Upper lobe of right lung (tissue), 1 donor: ENCODE measurements around the gene SPTBN2. TPM values are rescaled to one million over a fixed set of nuclear protein-coding genes. Genes with fewer than 3 reads are reported as not detected.

Experiments
- ATAC-seq: fragments of 200-7000 bp; cut with Tn5 transposase; one replicate; pipeline ENCODE4 v1.9.1; 2020; ENCODE audit warnings: mild to moderate bottlenecking, moderate library complexity
- DNase-seq: peaks from one replicate; pipeline ENCODE4 v3.0.0-alpha.2; 2020
- H3K27ac ChIP-seq: fragments of 200-600 bp; one replicate; pipeline ENCODE4 v1.8.0; 2022
- H3K27me3 ChIP-seq: fragments of 200-600 bp; one replicate; pipeline ENCODE4 v1.8.0; 2022; ENCODE audit warnings: mild to moderate bottlenecking
- H3K36me3 ChIP-seq: fragments of 200-600 bp; one replicate; pipeline ENCODE4 v1.8.0; 2022
- H3K4me1 ChIP-seq: fragments of 200-600 bp; one replicate; pipeline ENCODE4 v1.8.0; 2022
- H3K4me3 ChIP-seq: fragments of 200-600 bp; one replicate; pipeline ENCODE4 v1.8.0; 2022; ENCODE audit warnings: mild to moderate bottlenecking
- H3K9me3 ChIP-seq: fragments of 200-600 bp; one replicate; pipeline ENCODE4 v1.8.0; 2022
- intact Hi-C: fragments of 100-400 bp; cut with DNase I; formaldehyde crosslinking; loops from one replicate; pipeline ENCODE4 v1.11.0; 2022
- total RNA-seq: library from RNA; stranded (reverse); fragmentation: NEBNext Ultra II Directional; extraction: Animal tissue kit (Norgen Biotek cat#: 25700); gene quantifications from one replicate; pipeline ENCODE4 v1.2.1, GENCODE V29; 2021
- TF ChIP-seq, protein P1 (sequence below): fragments of 200-600 bp; IDR thresholded peaks from one replicate; pipeline ENCODE4 v1.8.0; 2022; ENCODE audit warnings: antibody characterized with exemption
- donor health status: DM: no; HTN: yes; CAD: no; lungs with severe emphysema.

SPTBN2 gene
- total RNA-seq, 1 donor from 2014 or later, result 8.1 TPM

DNA sequence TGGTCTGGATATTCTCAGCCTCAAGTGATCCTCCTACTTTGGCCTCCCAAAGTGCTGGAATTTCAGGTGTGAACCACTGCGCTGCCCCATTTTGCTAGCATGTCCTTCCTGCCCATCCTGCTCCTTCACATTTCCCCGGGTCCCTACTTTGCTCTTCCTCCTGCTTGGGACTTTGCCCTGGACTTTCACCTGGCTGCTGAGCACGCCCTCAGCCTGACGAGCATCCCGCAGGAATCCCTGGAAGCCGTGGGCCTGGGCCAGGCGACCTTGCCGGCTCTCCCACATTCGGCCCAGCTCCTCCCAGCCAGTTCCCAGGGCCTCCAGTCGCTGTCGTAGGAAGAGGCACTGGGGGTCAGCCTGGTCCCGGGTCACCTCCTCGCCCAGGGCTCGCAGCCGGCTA lies 28.7 kb downstream of the SPTBN2 start:
- Histone ChIP-seq H3K9me3 (no peaks in the 10 kb centered on the region), H3K27ac (no peak overlapping the region), H3K36me3 (no peaks in the 10 kb centered on the region), H3K27me3 (no peaks in the 10 kb centered on the region), H3K4me3 (no peak overlapping the region), H3K4me1 (no peaks in the 10 kb centered on the region)
- ATAC-seq (no peak), DNase-seq (no peak)
- intact Hi-C loops, result no loop called here
- TF ChIP-seq, protein P1, sequence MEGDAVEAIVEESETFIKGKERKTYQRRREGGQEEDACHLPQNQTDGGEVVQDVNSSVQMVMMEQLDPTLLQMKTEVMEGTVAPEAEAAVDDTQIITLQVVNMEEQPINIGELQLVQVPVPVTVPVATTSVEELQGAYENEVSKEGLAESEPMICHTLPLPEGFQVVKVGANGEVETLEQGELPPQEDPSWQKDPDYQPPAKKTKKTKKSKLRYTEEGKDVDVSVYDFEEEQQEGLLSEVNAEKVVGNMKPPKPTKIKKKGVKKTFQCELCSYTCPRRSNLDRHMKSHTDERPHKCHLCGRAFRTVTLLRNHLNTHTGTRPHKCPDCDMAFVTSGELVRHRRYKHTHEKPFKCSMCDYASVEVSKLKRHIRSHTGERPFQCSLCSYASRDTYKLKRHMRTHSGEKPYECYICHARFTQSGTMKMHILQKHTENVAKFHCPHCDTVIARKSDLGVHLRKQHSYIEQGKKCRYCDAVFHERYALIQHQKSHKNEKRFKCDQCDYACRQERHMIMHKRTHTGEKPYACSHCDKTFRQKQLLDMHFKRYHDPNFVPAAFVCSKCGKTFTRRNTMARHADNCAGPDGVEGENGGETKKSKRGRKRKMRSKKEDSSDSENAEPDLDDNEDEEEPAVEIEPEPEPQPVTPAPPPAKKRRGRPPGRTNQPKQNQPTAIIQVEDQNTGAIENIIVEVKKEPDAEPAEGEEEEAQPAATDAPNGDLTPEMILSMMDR, result no peak

DNA sequence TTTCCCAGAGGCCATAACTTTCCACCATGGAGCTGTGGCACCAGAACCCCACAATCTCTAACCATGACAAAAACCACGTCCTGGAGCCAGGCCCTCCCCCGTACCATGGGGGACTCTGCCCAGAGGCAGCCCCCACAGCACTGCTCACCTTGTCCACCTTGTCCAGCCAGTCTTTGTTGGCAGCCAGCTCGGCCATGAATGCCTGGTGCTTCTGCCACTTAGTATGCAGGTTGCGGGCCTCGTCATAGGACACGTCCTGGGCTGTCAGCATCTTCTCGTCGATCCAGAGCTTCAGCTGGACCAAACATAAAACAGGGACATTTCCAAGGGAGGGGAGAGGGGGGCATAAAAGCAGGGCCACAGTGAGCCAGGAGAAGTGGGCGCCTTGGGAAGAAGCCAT lies 30.5 kb downstream of the SPTBN2 start:
- Histone ChIP-seq H3K27ac (no peak overlapping the region), H3K27me3 (no peaks in the 10 kb centered on the region), H3K4me1 (no peaks in the 10 kb centered on the region), H3K36me3 (no peaks in the 10 kb centered on the region), H3K4me3 (no peak overlapping the region), H3K9me3 (no peaks in the 10 kb centered on the region)
- ATAC-seq, result no peak
- TF ChIP-seq, protein P1, result no peak
- DNase-seq, result no peak
- intact Hi-C loops, result loop anchor here (5.0 kb wide), 1 partner anchor 134 kb away; no protein-coding TSS in a partner anchor

DNA sequence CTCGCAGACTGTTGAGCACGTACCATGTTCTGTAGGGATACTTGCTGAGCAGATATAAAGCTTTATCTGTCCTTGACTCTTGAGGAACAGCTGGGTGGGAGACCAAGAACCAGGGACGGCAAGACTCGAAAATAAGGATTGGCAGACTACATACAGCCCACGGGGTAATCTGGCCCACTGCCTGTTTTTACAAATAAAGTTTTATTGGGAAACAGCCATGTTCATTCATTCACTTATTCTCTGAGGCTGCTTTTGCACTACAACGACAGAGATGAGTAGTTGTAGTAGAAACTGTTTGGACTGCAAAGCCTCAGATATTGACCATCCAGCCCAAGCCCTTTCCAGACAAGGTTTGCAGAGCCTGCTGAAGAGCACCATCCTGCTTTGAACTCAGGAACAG lies 31.0 kb downstream of the SPTBN2 start:
- DNase-seq (no peak), ATAC-seq (no peak)
- Histone ChIP-seq H3K9me3 (no peaks in the 10 kb centered on the region), H3K27ac (no peak overlapping the region), H3K27me3 (no peaks in the 10 kb centered on the region), H3K36me3 (no peaks in the 10 kb centered on the region), H3K4me3 (no peak overlapping the region), H3K4me1 (no peaks in the 10 kb centered on the region)
- TF ChIP-seq, protein P1, result no peak
- intact Hi-C loops, result loop anchor here (5.0 kb wide), 1 partner anchor 134 kb away; no protein-coding TSS in a partner anchor

DNA sequence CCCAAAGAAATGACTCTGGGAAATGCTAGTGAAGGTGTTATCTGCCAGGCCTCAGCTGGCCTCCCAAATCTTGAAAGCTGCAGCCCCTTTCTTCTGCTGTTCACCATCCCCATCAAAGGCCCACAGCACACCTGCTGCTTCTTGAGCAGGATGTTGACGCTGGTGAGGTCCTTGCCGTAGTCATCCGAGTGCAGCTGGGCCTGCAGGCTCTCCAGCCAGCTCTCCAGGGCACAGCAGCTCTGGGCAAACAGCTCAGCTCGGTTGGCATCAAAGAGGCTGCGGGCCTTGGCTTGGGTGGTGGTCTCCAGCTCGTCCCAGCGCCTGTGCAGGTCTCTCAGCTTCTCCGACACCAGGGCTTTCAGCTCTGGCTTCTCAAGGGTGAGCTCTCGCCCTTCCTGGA lies 32.9 kb downstream of the SPTBN2 start:
- H3K9me3 ChIP-seq, result no peaks in the 10 kb centered on the region
- ATAC-seq (no peak), DNase-seq (no peak)
- H3K4me3 ChIP-seq, result no peak overlapping the region
- TF ChIP-seq, protein P1, result no peak
- H3K27me3 ChIP-seq, result no peaks in the 10 kb centered on the region
- H3K4me1 ChIP-seq, result no peaks in the 10 kb centered on the region
- intact Hi-C loops, result loop anchor here (5.0 kb wide), 1 partner anchor 136 kb away; no protein-coding TSS in a partner anchor
- no peaks in the 10 kb centered on the region for H3K36me3 ChIP-seq
- no peak overlapping the region for H3K27ac ChIP-seq

DNA sequence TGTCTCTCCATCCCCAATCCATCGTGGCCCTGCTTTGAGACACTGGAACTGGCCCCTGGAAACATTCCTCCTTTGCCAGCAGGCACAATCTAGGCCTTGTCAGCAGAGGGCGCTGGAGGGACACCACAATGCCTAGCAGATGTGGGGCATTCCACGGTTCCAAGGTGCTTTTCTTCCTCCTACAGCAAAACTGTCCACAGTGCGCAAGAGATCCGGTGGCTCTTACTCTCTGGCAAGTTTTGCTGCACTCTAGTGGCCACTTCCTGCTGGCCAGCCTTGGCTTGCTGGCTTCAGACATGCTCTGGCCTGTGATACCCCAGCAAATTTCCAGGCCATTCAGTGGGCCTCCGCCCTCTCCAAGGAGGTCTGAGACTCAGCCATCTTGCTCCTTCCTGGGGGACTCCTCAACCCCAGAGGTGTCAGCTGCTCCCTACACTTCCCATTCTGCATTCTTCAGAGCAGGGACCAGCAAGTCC lies 34.2 kb downstream of the SPTBN2 start:
- no peaks in the 10 kb centered on the region for H3K9me3 ChIP-seq
- H3K4me1 ChIP-seq, result no peaks in the 10 kb centered on the region
- TF ChIP-seq, protein P1, result peak; percentile 90
- H3K36me3 ChIP-seq, result no peaks in the 10 kb centered on the region
- H3K27me3 ChIP-seq, result no peaks in the 10 kb centered on the region
- ATAC-seq (peak; percentile 96), DNase-seq (peak; percentile 91)
- intact Hi-C loops, result loop anchor here (5.0 kb wide), 1 partner anchor 138 kb away; no protein-coding TSS in a partner anchor
- no peak overlapping the region for H3K4me3 ChIP-seq
- H3K27ac ChIP-seq, result no peak overlapping the region

DNA sequence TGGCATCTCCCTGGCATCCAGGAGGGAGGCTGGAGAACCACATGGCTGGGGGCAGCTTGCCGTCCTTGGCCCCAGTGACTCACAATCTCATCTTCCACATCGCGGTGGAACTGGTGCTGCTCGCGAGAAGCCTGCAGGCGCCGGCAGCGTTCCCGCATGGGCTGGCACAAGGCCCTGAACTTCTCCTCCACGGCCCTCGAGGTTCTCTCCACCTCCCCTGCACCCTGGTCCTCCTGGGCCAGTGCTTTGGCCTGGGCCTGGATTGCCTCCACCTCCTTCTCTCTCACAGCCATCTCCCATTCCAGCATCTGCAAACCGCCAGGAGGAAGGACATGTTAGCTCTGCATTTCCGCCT lies 35.0 kb downstream of the SPTBN2 start:
- no peak overlapping the region for H3K4me3 ChIP-seq
- ATAC-seq (no peak), DNase-seq (peak; percentile 57)
- no peaks in the 10 kb centered on the region for H3K9me3 ChIP-seq
- intact Hi-C loops, result no loop called here
- H3K27me3 ChIP-seq, result no peaks in the 10 kb centered on the region
- no peaks in the 10 kb centered on the region for H3K4me1 ChIP-seq
- TF ChIP-seq, protein P1, result no peak
- H3K36me3 ChIP-seq, result no peaks in the 10 kb centered on the region
- no peak overlapping the region for H3K27ac ChIP-seq
